HCT116 (cell line): Measurements from ENCODE around the gene PEX12. TPM values are rescaled to one million over a fixed set of nuclear protein-coding genes. Genes with fewer than 3 reads are reported as not detected.

ENCODE experiments used
- ATAC-seq: fragments of 200-7000 bp; cut with Tn5 transposase; 2 replicates; pipeline ENCODE4 v1.9.1; 2020; ENCODE audit warnings: mild to moderate bottlenecking, moderate library complexity
- BruUV-seq: library from RNA; stranded (reverse); fragments of 400-500 nt; replicated peaks from 2 replicates; lab custom pipeline; 2021; lab: Mats Ljungman, UMichigan
- CTCF ChIA-PET: fragments of 300-600 bp; sonication (Branson Sonifier 250); formaldehyde crosslinking; loops from one replicate; lab custom pipeline; 2021; ENCODE audit warnings: antibody characterized with exemption; lab: Charles Lee
- POLR2A ChIA-PET: fragments of 300-600, 350-600 bp; sonication (Branson Sonifier 250); formaldehyde crosslinking; loops from one replicate; lab custom pipeline; 2021; ENCODE audit warnings: antibody characterized with exemption; lab: Charles Lee
- RAD21 ChIA-PET, 2 experiments: fragments of 300-600 bp; sonication (Branson Sonifier 250); formaldehyde crosslinking; loops; one replicate each; lab custom pipeline; 2023; ENCODE audit warnings: low total read pairs in 2 of 2; ENCODE audit not compliant: uncharacterized antibody in 2 of 2, unreplicated experiment in 2 of 2, low non-redundant PET in 1 of 2; lab: Charles Lee
- DNase-seq: peaks from one replicate; pipeline ENCODE4 v3.0.0-alpha.2; 2010; ENCODE audit warnings: low read depth, low spot score
- H2AFZ ChIP-seq: fragments of 200-600 bp; shearing (Covaris generic), sonication (generic); 2 replicates; pipeline ENCODE4 v1.6.1; 2017; ENCODE audit warnings: low read depth, mixed run types, mixed read lengths, antibody characterized with exemption, low read length; ENCODE audit not compliant: poor library complexity, severe bottlenecking
- H3K27ac ChIP-seq: 2 replicates; pipeline ENCODE4 v1.5.1; 2012; ENCODE audit warnings: low read depth, low read length
- H3K27me3 ChIP-seq: fragments of 200-600 bp; sonication (generic); 2 replicates; pipeline ENCODE4 v1.6.1; 2016; ENCODE audit warnings: mixed run types, low read length, mixed read lengths; ENCODE audit not compliant: insufficient read depth
- H3K36me3 ChIP-seq, 2 experiments: fragments of 200-500 bp in 1 of 2; fragments of 200-600 bp in 1 of 2; sonication (Bioruptor generic) in 1 of 2; sonication (generic) in 1 of 2; 2 replicates each; pipeline versions ENCODE4 v1.5.1 to v1.6.1; 2014 to 2016; ENCODE audit warnings: low read length in 2 of 2, inconsistent platforms in 1 of 2, mixed read lengths in 1 of 2, mixed run types in 1 of 2; ENCODE audit not compliant: insufficient read depth in 2 of 2, control insufficient read depth in 1 of 2
- H3K4me1 ChIP-seq, 2 experiments: fragments of 200-600 bp in 1 of 2; sonication (generic) in 1 of 2; 2 replicates each; pipeline versions ENCODE4 v1.5.1 to v1.6.1; 2012 to 2017; ENCODE audit warnings: low read length in 2 of 2, inconsistent platforms in 1 of 2, mild to moderate bottlenecking in 1 of 2, mixed read lengths in 1 of 2, mixed run types in 1 of 2, moderate library complexity in 1 of 2; ENCODE audit not compliant: insufficient read depth in 2 of 2, control insufficient read depth in 1 of 2
- H3K4me2 ChIP-seq: fragments of 200-600 bp; sonication (generic); 2 replicates; pipeline ENCODE4 v1.6.1; 2017; ENCODE audit warnings: mixed run types, low read length, mixed read lengths
- H3K4me3 ChIP-seq, 2 experiments: fragments of 200-600 bp in 1 of 2; sonication (generic) in 1 of 2; replicated peaks in 1 of 2; 2 replicates each; pipeline ENCODE4 v1.5.1; 2011 to 2016; ENCODE audit warnings: low read length in 2 of 2, control low read depth in 1 of 2, low read depth in 1 of 2, mild to moderate bottlenecking in 1 of 2, mixed read lengths in 1 of 2, mixed run types in 1 of 2
- H3K79me2 ChIP-seq: fragments of 200-600 bp; sonication (generic); 2 replicates; pipeline ENCODE4 v1.6.1; 2017; ENCODE audit warnings: mild to moderate bottlenecking, mixed run types, low read length, moderate library complexity, mixed read lengths; ENCODE audit not compliant: insufficient read depth
- H3K9ac ChIP-seq: fragments of 200-600 bp; sonication (generic); 2 replicates; pipeline ENCODE4 v1.6.1; 2016; ENCODE audit warnings: low read length, mixed read lengths
- H3K9me2 ChIP-seq: fragments of 200-600 bp; sonication (generic), shearing (Covaris generic); 2 replicates; pipeline ENCODE4 v1.6.1; 2017; ENCODE audit warnings: mixed run types, mild to moderate bottlenecking, moderate library complexity; ENCODE audit not compliant: insufficient read depth
- H3K9me3 ChIP-seq, 2 experiments: fragments of 200-500 bp in 1 of 2; fragments of 200-600 bp in 1 of 2; sonication (Bioruptor generic) in 1 of 2; sonication (generic) in 1 of 2; 2 replicates each; pipeline ENCODE4 v1.6.1; 2014 to 2017; ENCODE audit warnings: low read length in 2 of 2, mixed read lengths in 2 of 2, inconsistent platforms in 1 of 2, low read depth in 1 of 2, mild to moderate bottlenecking in 1 of 2, mixed run types in 1 of 2, moderate library complexity in 1 of 2; ENCODE audit not compliant: control insufficient read depth in 1 of 2, insufficient read depth in 1 of 2
- H4K20me1 ChIP-seq: fragments of 200-600 bp; sonication (generic), shearing (Covaris generic); 2 replicates; pipeline ENCODE4 v1.6.1; 2017; ENCODE audit warnings: mixed run types, mild to moderate bottlenecking, moderate library complexity; ENCODE audit not compliant: insufficient read depth
- CBX3 ChIP-seq: IDR thresholded peaks from 2 replicates; pipeline ENCODE4 v1.6.1; 2012; ENCODE audit warnings: low read depth
- CEBPB ChIP-seq: IDR thresholded peaks from 2 replicates; pipeline ENCODE4 v1.6.1; 2012; ENCODE audit warnings: low read depth
- EGR1 ChIP-seq: IDR thresholded peaks from 2 replicates; pipeline ENCODE4 v1.6.1; 2012; ENCODE audit warnings: low read depth
- EZH2 ChIP-seq: fragments of 200-600 bp; sonication (generic); IDR thresholded peaks from 2 replicates; pipeline ENCODE4 v1.6.1; 2017; ENCODE audit warnings: antibody characterized with exemption, mixed run types
- EZH2phosphoT487 ChIP-seq: fragments of 200-600 bp; IDR thresholded peaks from 2 replicates; pipeline ENCODE4 v1.6.1; 2018; ENCODE audit warnings: antibody characterized with exemption, borderline replicate concordance
- FOSL1 ChIP-seq: IDR thresholded peaks from 2 replicates; pipeline ENCODE4 v1.6.1; 2012; ENCODE audit warnings: low read depth
- POLR2A ChIP-seq: IDR thresholded peaks from 2 replicates; pipeline ENCODE4 v1.7.0; 2011; ENCODE audit warnings: borderline replicate concordance; ENCODE audit not compliant: insufficient read depth, insufficient read length; ENCODE audit errors: extremely low read depth
- SIN3A ChIP-seq: IDR thresholded peaks from 2 replicates; pipeline ENCODE4 v1.6.1; 2012; ENCODE audit warnings: low read depth
- SP1 ChIP-seq: IDR thresholded peaks from 2 replicates; pipeline ENCODE4 v1.6.1; 2012; ENCODE audit warnings: low read depth
- SRF ChIP-seq: IDR thresholded peaks from 2 replicates; pipeline ENCODE4 v1.6.1; 2012; ENCODE audit warnings: low read depth
- TCF7L2 ChIP-seq: IDR thresholded peaks from 2 replicates; pipeline ENCODE4 v1.7.0; 2011; ENCODE audit warnings: borderline replicate concordance, inconsistent platforms; ENCODE audit not compliant: insufficient read depth, insufficient read length; ENCODE audit errors: extremely low read depth
- ZFX ChIP-seq: fragments of 450-650 bp; IDR thresholded peaks from 2 replicates; pipeline ENCODE4 v1.6.1; 2017
- intact Hi-C: fragments of 100-400 bp; cut with micrococcal nuclease; formaldehyde crosslinking; loops from 2 replicates; pipeline ENCODE4 v1.10.0; 2022
- total RNA-seq: library from RNA; stranded (reverse); gene quantifications from one replicate; pipeline ENCODE4 v1.2.1, GENCODE V29; 2021; ENCODE audit not compliant: unreplicated experiment
- TF ChIP-seq, protein P1 (sequence below), 3 experiments: fragments of 200-600 bp in 1 of 3; sonication (generic) in 1 of 3; IDR thresholded peaks in 2 of 3; conservative IDR thresholded peaks in 1 of 3; 2 replicates each; pipeline ENCODE4 v1.5.1; 2012 to 2017; ENCODE audit warnings: low read depth in 2 of 3, low read length in 2 of 3, antibody characterized with exemption in 1 of 3, borderline replicate concordance in 1 of 3, control low read depth in 1 of 3, mild to moderate bottlenecking in 1 of 3, mixed read lengths in 1 of 3, mixed run types in 1 of 3, moderate library complexity in 1 of 3; ENCODE audit not compliant: insufficient read depth in 1 of 3
- TF ChIP-seq, protein P2 (sequence below): IDR thresholded peaks from 2 replicates; pipeline ENCODE4 v1.6.1; 2012
- TF ChIP-seq, protein P3 (sequence below): IDR thresholded peaks from 2 replicates; pipeline ENCODE4 v1.6.1; 2012

The PEX12 gene
- total RNA-seq, 1 experiment from 2014 or later: 5.0 TPM

DNA sequence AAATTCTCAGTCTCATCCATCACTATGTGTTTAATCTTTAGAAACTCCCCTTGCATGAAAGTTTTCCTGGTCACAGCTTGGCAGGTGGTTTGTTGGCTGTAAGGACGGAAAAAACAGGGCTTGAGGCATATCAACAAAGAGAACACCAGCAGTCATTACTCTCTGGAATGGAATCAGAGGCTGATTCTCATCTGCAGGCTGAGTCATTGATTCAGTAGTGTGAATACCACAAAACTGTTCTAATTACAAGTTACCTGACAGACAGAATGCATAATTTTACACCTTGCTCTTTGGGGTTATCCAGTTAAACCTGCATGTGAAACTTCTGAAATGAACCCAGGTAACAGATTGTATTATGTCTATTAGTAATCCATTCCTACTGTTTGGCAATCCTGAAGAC, 29.4 kb downstream of the PEX12 start:
- Histone ChIP-seq H3K4me2 (no peak overlapping the region), H3K36me3 (no peaks in the 10 kb centered on the region), H2AFZ (no peak overlapping the region), H4K20me1 (no peaks in the 10 kb centered on the region), H3K27ac (no peak overlapping the region), H3K4me1 (no peaks in the 10 kb centered on the region), H3K4me3 (no peak overlapping the region), H3K9me2 (no peaks in the 10 kb centered on the region), H3K9me3 (no peaks in the 10 kb centered on the region), H3K27me3 (peaks cover 49% of the 10 kb centered on the region; the same call in 1 of the 2 replicates), H3K79me2 (no peaks in the 10 kb centered on the region), H3K9ac (no peak overlapping the region)
- ChIA-PET CTCF (no interaction called here), RAD21 (no interaction called here), POLR2A (no interaction called here)
- no TSS peak for BruUV-seq
- DNase-seq (no peak), ATAC-seq (no peak)
- TF ChIP-seq EGR1 (no peak), CEBPB (no peak), CBX3 (no peak), ZFX (no peak), FOSL1 (no peak), TCF7L2 (no peak), SP1 (no peak), SIN3A (no peak)
- TF ChIP-seq, protein P1, sequence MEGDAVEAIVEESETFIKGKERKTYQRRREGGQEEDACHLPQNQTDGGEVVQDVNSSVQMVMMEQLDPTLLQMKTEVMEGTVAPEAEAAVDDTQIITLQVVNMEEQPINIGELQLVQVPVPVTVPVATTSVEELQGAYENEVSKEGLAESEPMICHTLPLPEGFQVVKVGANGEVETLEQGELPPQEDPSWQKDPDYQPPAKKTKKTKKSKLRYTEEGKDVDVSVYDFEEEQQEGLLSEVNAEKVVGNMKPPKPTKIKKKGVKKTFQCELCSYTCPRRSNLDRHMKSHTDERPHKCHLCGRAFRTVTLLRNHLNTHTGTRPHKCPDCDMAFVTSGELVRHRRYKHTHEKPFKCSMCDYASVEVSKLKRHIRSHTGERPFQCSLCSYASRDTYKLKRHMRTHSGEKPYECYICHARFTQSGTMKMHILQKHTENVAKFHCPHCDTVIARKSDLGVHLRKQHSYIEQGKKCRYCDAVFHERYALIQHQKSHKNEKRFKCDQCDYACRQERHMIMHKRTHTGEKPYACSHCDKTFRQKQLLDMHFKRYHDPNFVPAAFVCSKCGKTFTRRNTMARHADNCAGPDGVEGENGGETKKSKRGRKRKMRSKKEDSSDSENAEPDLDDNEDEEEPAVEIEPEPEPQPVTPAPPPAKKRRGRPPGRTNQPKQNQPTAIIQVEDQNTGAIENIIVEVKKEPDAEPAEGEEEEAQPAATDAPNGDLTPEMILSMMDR (IDR thresholded peaks at IDR 0.05 in 2 of 3, conservative IDR thresholded peaks at IDR 0.05 in 1 of 3; ENCODE audit: borderline replicate concordance in 1 of 3, insufficient read depth in 1 of 3, low read depth in 2 of 3, low read length in 2 of 3): no peak
- intact Hi-C loops: no loop called here

DNA sequence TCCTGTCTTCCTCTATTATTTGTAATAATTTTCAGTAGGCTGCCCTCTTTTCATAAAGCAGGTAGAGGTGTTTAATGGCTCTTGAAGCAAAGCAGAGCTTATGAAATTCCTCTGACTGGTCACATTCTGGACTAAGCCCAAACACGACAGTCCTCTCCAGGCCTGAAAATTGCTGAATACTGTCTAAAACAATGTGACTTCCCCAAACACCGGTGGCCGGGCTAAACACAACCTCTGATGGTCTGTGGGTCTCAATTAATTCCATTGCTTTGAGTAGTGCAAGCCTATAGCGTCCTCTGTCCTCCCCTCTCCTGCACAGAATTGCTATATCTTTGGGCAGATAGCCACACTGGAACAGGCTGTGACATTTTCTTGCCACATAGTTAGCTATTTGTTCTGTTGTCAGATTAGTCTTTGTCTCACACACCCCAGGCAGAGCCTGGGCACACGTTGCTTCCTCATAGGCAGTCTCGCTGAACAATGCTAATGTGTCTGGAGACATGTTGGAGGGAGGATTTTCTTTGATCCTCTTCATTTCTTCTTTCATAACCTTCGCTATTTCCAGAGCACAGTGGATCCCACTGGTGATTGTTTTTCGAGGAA, 30.1 kb downstream of the PEX12 start:
- Histone ChIP-seq H3K79me2 (no peaks in the 10 kb centered on the region), H3K4me2 (no peak overlapping the region), H3K27me3 (peaks cover 44% of the 10 kb centered on the region; the same call in 1 of the 2 replicates), H3K9ac (no peak overlapping the region), H3K27ac (no peak overlapping the region), H3K9me3 (no peaks in the 10 kb centered on the region), H4K20me1 (no peaks in the 10 kb centered on the region), H3K36me3 (no peaks in the 10 kb centered on the region), H3K4me1 (no peaks in the 10 kb centered on the region), H2AFZ (no peak overlapping the region), H3K9me2 (no peaks in the 10 kb centered on the region), H3K4me3 (no peak overlapping the region)
- intact Hi-C loops: no loop called here
- CTCF ChIA-PET: no interaction called here
- DNase-seq: no peak
- POLR2A ChIA-PET: no interaction called here
- RAD21 ChIA-PET: no interaction called here
- BruUV-seq: no TSS peak
- ATAC-seq: no peak
- TF ChIP-seq EZH2 (no peak), CEBPB (no peak), TCF7L2 (no peak), ZFX (no peak), SRF (no peak), CBX3 (no peak), POLR2A (no peak), EZH2phosphoT487 (no peak), SIN3A (no peak)
- TF ChIP-seq, protein P2, sequence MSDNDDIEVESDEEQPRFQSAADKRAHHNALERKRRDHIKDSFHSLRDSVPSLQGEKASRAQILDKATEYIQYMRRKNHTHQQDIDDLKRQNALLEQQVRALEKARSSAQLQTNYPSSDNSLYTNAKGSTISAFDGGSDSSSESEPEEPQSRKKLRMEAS: no peak
- TF ChIP-seq, protein P3, sequence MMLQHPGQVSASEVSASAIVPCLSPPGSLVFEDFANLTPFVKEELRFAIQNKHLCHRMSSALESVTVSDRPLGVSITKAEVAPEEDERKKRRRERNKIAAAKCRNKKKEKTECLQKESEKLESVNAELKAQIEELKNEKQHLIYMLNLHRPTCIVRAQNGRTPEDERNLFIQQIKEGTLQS: no peak
- TF ChIP-seq, protein P1 (IDR thresholded peaks at IDR 0.05 in 2 of 3, conservative IDR thresholded peaks at IDR 0.05 in 1 of 3; ENCODE audit: borderline replicate concordance in 1 of 3, insufficient read depth in 1 of 3, low read depth in 2 of 3, low read length in 2 of 3): no peak
